Liver (tissue), 3 donors: ENCODE measurements around the gene TEDC1.

Experiments
- CTCF ChIP-seq: fragments of 150-350 bp; IDR thresholded peaks from 2 replicates; pipeline ENCODE4 v1.5.1; 2017; ENCODE audit warnings: improper control_type of control experiment, low read depth, low read length; ENCODE audit not compliant: missing input control
- TAF1 ChIP-seq: conservative IDR thresholded peaks from 2 replicates; pipeline ENCODE4 v1.6.1; 2016; ENCODE audit warnings: antibody characterized with exemption, mild to moderate bottlenecking
- TF ChIP-seq, protein P1 (sequence below): IDR thresholded peaks from 2 replicates; pipeline ENCODE4 v1.6.1; 2016; ENCODE audit warnings: antibody characterized with exemption, mild to moderate bottlenecking
- donor health status: healthy.
- donor health status: healthy.

- no peak for TF ChIP-seq CTCF
- TF ChIP-seq, protein P1, sequence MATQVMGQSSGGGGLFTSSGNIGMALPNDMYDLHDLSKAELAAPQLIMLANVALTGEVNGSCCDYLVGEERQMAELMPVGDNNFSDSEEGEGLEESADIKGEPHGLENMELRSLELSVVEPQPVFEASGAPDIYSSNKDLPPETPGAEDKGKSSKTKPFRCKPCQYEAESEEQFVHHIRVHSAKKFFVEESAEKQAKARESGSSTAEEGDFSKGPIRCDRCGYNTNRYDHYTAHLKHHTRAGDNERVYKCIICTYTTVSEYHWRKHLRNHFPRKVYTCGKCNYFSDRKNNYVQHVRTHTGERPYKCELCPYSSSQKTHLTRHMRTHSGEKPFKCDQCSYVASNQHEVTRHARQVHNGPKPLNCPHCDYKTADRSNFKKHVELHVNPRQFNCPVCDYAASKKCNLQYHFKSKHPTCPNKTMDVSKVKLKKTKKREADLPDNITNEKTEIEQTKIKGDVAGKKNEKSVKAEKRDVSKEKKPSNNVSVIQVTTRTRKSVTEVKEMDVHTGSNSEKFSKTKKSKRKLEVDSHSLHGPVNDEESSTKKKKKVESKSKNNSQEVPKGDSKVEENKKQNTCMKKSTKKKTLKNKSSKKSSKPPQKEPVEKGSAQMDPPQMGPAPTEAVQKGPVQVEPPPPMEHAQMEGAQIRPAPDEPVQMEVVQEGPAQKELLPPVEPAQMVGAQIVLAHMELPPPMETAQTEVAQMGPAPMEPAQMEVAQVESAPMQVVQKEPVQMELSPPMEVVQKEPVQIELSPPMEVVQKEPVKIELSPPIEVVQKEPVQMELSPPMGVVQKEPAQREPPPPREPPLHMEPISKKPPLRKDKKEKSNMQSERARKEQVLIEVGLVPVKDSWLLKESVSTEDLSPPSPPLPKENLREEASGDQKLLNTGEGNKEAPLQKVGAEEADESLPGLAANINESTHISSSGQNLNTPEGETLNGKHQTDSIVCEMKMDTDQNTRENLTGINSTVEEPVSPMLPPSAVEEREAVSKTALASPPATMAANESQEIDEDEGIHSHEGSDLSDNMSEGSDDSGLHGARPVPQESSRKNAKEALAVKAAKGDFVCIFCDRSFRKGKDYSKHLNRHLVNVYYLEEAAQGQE: no peak
- TF ChIP-seq TAF1: no peak
These were observed 17.9 kb upstream of the TEDC1 start for GRCh38 chr14:105473033-105473676.
